H1 (cell line): ENCODE data around the gene NKG7. TPM values are rescaled to one million over a fixed set of nuclear protein-coding genes. Genes with fewer than 3 reads are reported as not detected.

Source experiments
- CTCF ChIA-PET: fragments of 300-600 bp; sonication (Branson Sonifier 250); formaldehyde crosslinking; loops from one replicate; lab custom pipeline; 2021; ENCODE audit not compliant: partially characterized antibody; lab: Charles Lee
- POLR2A ChIA-PET: fragments of 300-600 bp; sonication (Branson Sonifier 250); formaldehyde crosslinking; loops from one replicate; lab custom pipeline; 2021; ENCODE audit warnings: inconsistent platforms; ENCODE audit not compliant: partially characterized antibody; lab: Charles Lee
- DNase-seq, 2 experiments: peaks; one replicate each; pipeline versions ENCODE4 v3.0.0 to v3.0.0-alpha.2; 2010 to 2022; ENCODE audit warnings: low spot score in 2 of 2, low read depth in 1 of 2, mixed read lengths in 1 of 2
- FAIRE-seq: peaks from 2 replicates; lab custom pipeline; 2011; peaks lifted over from hg19 to GRCh38; lab: Jason Lieb, UNC
- H2AFZ ChIP-seq: 2 replicates; pipeline ENCODE4 v1.8.1; 2012; ENCODE audit warnings: low read length, inconsistent platforms
- H2AK5ac ChIP-seq: 2 replicates; pipeline ENCODE4 v1.6.1; 2013; ENCODE audit warnings: low read depth, low read length
- H2BK120ac ChIP-seq: replicated peaks from 2 replicates; pipeline ENCODE3; 2013; ENCODE audit warnings: low read depth, low read length, inconsistent platforms
- H2BK12ac ChIP-seq: 2 replicates; pipeline ENCODE4 v1.6.1; 2013; ENCODE audit warnings: low read depth, low read length
- H2BK15ac ChIP-seq: 2 replicates; pipeline ENCODE4 v1.6.1; 2013; ENCODE audit warnings: low read length
- H2BK20ac ChIP-seq: 2 replicates; pipeline ENCODE4 v1.6.1; 2013; ENCODE audit warnings: low read length
- H2BK5ac ChIP-seq: 2 replicates; pipeline ENCODE4 v1.6.1; 2013; ENCODE audit warnings: low read depth, low read length
- H3K14ac ChIP-seq: 2 replicates; pipeline ENCODE4 v1.6.1; 2013; ENCODE audit warnings: inconsistent platforms; ENCODE audit not compliant: insufficient read length
- H3K18ac ChIP-seq: 2 replicates; pipeline ENCODE4 v1.6.1; 2013; ENCODE audit warnings: low read length; ENCODE audit errors: extremely low read depth
- H3K23ac ChIP-seq: 2 replicates; pipeline ENCODE4 v1.6.1; 2013; ENCODE audit warnings: inconsistent platforms; ENCODE audit not compliant: insufficient read length
- H3K23me2 ChIP-seq: 2 replicates; pipeline ENCODE4 v1.6.1; 2013; ENCODE audit warnings: low read depth, low read length
- H3K27ac ChIP-seq: 2 replicates; pipeline ENCODE4 v1.6.1; 2011; ENCODE audit warnings: low read depth, low read length, inconsistent platforms
- H3K27me3 ChIP-seq, 4 experiments: replicated peaks in 1 of 4; 1 replicate in 1 of 4; 2 replicates in 3 of 4; pipeline versions ENCODE4 v1.6.1 to v1.8.1; 2011 to 2013; ENCODE audit warnings: low read length in 3 of 4, mild to moderate bottlenecking in 3 of 4, inconsistent platforms in 2 of 4, mixed read lengths in 2 of 4, moderate library complexity in 1 of 4; ENCODE audit not compliant: control insufficient read depth in 3 of 4, insufficient read depth in 3 of 4; ENCODE audit errors: extremely low read depth in 1 of 4
- H3K36me3 ChIP-seq, 4 experiments: 2 replicates each; pipeline versions ENCODE4 v1.6.1 to v1.8.1; 2011 to 2013; ENCODE audit warnings: mild to moderate bottlenecking in 4 of 4, low read length in 3 of 4, moderate library complexity in 2 of 4, control low read depth in 1 of 4, inconsistent platforms in 1 of 4; ENCODE audit not compliant: insufficient read depth in 4 of 4, control insufficient read depth in 2 of 4
- H3K4ac ChIP-seq: replicated peaks from 2 replicates; pipeline ENCODE3; 2013; ENCODE audit warnings: low read length, low read depth, mixed read lengths, inconsistent platforms; ENCODE audit not compliant: insufficient read length
- H3K4me1 ChIP-seq, 4 experiments: replicated peaks in 1 of 4; 1 replicate in 1 of 4; 2 replicates in 3 of 4; pipeline versions ENCODE4 v1.6.1 to v1.8.1; 2011 to 2013; ENCODE audit warnings: low read length in 3 of 4, inconsistent platforms in 2 of 4, mixed read lengths in 1 of 4; ENCODE audit not compliant: insufficient read depth in 4 of 4, control insufficient read depth in 3 of 4
- H3K4me2 ChIP-seq, 2 experiments: 2 replicates each; pipeline versions ENCODE4 v1.6.1 to v1.8.1; 2011 to 2013; ENCODE audit warnings: low read depth in 2 of 2, low read length in 2 of 2, control low read depth in 1 of 2, inconsistent platforms in 1 of 2, mild to moderate bottlenecking in 1 of 2; ENCODE audit not compliant: insufficient read depth in 1 of 2
- H3K4me3 ChIP-seq, 4 experiments: fragments of 200-600, 300-600 bp in 1 of 4; sonication (generic), shearing (Covaris generic), sonication (Bioruptor Twin) in 1 of 4; 2 replicates each; pipeline versions ENCODE4 v1.5.1 to v1.8.1; 2011 to 2016; ENCODE audit warnings: low read length in 4 of 4, low read depth in 3 of 4, control low read depth in 2 of 4, inconsistent platforms in 2 of 4, mild to moderate bottlenecking in 2 of 4, mixed read lengths in 1 of 4, moderate library complexity in 1 of 4; ENCODE audit not compliant: insufficient read depth in 2 of 4; ENCODE audit errors: extremely low read depth in 1 of 4
- H3K56ac ChIP-seq: replicated peaks from 2 replicates; pipeline ENCODE3; 2013; ENCODE audit warnings: low read depth, mild to moderate bottlenecking, mixed read lengths, low read length, inconsistent platforms; ENCODE audit not compliant: insufficient read length
- H3K79me1 ChIP-seq: 2 replicates; pipeline ENCODE4 v1.6.1; 2013; ENCODE audit warnings: low read depth, low read length, control low read depth
- H3K79me2 ChIP-seq, 2 experiments: 2 replicates each; pipeline versions ENCODE4 v1.6.1 to v1.8.1; 2012 to 2013; ENCODE audit warnings: low read length in 2 of 2, mild to moderate bottlenecking in 2 of 2, inconsistent platforms in 1 of 2; ENCODE audit not compliant: insufficient read depth in 2 of 2, control insufficient read depth in 1 of 2
- H3K9ac ChIP-seq, 4 experiments: replicated peaks in 1 of 4; 1 replicate in 1 of 4; 2 replicates in 3 of 4; pipeline versions ENCODE4 v1.6.1 to v1.8.1; 2011 to 2013; ENCODE audit warnings: low read depth in 3 of 4, low read length in 3 of 4, control low read depth in 2 of 4, mild to moderate bottlenecking in 2 of 4, moderate library complexity in 2 of 4, inconsistent platforms in 1 of 4; ENCODE audit errors: extremely low read depth in 1 of 4
- H3K9me3 ChIP-seq, 2 experiments: 2 replicates each; pipeline versions ENCODE4 v1.6.1 to v1.8.1; 2012 to 2013; ENCODE audit warnings: mild to moderate bottlenecking in 2 of 2, moderate library complexity in 2 of 2, control low read depth in 1 of 2, inconsistent platforms in 1 of 2, low read depth in 1 of 2, low read length in 1 of 2, mixed read lengths in 1 of 2; ENCODE audit not compliant: insufficient read depth in 2 of 2
- H4K20me1 ChIP-seq, 2 experiments: replicated peaks in 1 of 2; 2 replicates each; pipeline versions ENCODE3 to v1.8.1; 2011 to 2013; ENCODE audit warnings: inconsistent platforms in 2 of 2, low read length in 2 of 2, mild to moderate bottlenecking in 1 of 2; ENCODE audit not compliant: insufficient read depth in 2 of 2, control insufficient read depth in 1 of 2
- H4K5ac ChIP-seq: 2 replicates; pipeline ENCODE4 v1.6.1; 2013; ENCODE audit warnings: low read length, low read depth, mixed read lengths, inconsistent platforms; ENCODE audit not compliant: insufficient read length
- H4K8ac ChIP-seq: 2 replicates; pipeline ENCODE4 v1.8.0; 2013; ENCODE audit warnings: mild to moderate bottlenecking, moderate library complexity, low read length, inconsistent platforms; ENCODE audit not compliant: insufficient read depth; ENCODE audit errors: extremely low read depth
- H4K91ac ChIP-seq: replicated peaks from 2 replicates; pipeline ENCODE3; 2013; ENCODE audit warnings: low read length, mixed read lengths, inconsistent platforms; ENCODE audit not compliant: insufficient read length
- SIX5 ChIP-seq: IDR thresholded peaks from 2 replicates; pipeline ENCODE4 v1.6.1; 2011; ENCODE audit warnings: mild to moderate bottlenecking, low read depth, low read length
- whole genome bisulfite sequencing, 2 experiments: shearing (Covaris generic) in 1 of 2; methylation state at CpG; one replicate each; pipeline versions ENCODE4 v1.1.6 to v1.1.7; 2013 to 2015; ENCODE audit warnings: low lambda C conversion rate in 2 of 2, mixed read lengths in 2 of 2, inconsistent platforms in 1 of 2, low coverage in 1 of 2, missing lambda C conversion rate in 1 of 2; ENCODE audit not compliant: insufficient replicate concordance in 2 of 2, insufficient coverage in 1 of 2, insufficient read length in 1 of 2; ENCODE audit errors: extremely low coverage in 1 of 2, missing lambda C conversion rate in 1 of 2; 5-methylcytosine and 5-hydroxymethylcytosine counted together
- polyA plus RNA-seq, 7 experiments: library from polyadenylated mRNA; depleted of rRNA in 3 of 7; stranded (reverse) in 5 of 7; unstranded in 2 of 7; fragments of >200 nt in 5 of 7; fragments of 200-250 nt in 2 of 7; gene quantifications; 1 replicate in 5 of 7; 2 replicates in 1 of 7; 4 replicates in 1 of 7; pipeline versions ENCODE4 v1.2.1 to v1.2.3, GENCODE V29; 2011 to 2013; ENCODE audit warnings: missing spikeins in 2 of 7, mixed read lengths in 2 of 7
- total RNA-seq: library from RNA; stranded (reverse); fragmentation: NEBNext Ultra II Directional; extraction: Animal tissue kit (Norgen Biotek cat#: 25700); gene quantifications from 2 replicates; pipeline ENCODE4 v1.2.1, GENCODE V29; 2021

Gene NKG7
- total and polyA plus RNA-seq, 2 of the 8 experiments (the other 6 are each of a cell fraction or from before 2014, with no cell fraction given): not detected

DNA sequence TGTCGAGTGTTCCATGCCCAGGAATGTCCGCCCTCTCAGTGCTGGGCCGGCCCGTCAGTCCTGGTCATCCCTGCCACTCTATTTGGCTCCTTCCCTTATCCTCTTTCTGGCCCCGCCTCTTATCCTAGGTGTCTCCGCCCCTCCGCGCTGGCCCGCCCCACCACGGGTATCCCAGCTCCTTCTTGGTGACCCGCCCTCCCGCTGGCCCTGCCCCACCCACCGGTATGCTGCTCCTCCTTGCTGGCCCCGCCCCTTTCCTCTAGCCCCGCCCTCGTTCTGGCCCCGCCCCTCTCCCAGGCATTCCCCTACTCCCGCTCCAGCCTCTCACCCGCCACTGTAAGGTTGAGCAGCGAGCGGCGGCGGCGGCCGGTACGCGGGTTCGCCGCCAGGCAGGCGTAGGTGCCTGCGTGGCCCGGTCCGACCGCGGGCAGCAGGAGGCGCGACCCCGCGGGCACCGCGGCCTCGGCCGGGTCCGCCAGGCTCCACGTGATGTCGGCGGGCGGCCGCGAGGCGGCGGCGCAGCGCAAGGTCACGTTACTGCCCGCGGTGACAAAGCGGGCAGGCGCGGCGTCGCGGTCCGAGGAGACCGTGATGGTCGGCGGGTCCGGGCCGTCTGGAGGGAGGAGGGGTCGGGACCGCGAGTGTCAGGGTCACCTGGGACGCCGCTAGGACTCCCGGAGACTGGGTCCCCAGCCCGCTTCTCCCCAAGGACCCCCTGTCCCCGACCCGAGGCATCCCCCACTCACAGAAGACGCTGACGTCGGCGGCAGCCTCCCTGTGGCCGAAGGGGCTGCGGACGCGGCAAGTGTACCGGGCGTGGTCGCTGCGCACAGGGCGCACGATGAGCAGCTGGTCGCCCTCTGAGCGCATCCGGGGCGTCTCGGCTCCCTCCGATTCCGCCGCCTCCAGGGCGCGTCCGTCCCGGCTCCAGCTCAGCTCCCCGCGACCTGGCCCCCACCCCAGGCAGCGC, 32.5 kb downstream of the NKG7 start:
- peak overlapping the region; percentile 56 to 72 (median 66) for H3K4me3 ChIP-seq
- no peaks in the 10 kb centered on the region for H4K20me1 ChIP-seq
- H2BK12ac ChIP-seq: peak overlapping the region; percentile 60; the same call in 1 of the 2 replicates
- no peaks in the 10 kb centered on the region for H3K36me3 ChIP-seq
- 2% methylated on average over 75 of the region's 107 CpGs; no CpG with 5 or more reads in 1 of the 2 experiments for WGBS, 2 experiments
- H3K79me1 ChIP-seq: no peaks in the 10 kb centered on the region
- peak overlapping the region; percentile 83 for H4K91ac ChIP-seq
- POLR2A ChIA-PET: interaction anchor here (0.5 to 3.9 kb wide), 17 partner anchors 9 to 56 kb away, joined by 3 to 19 read pairs (median 5); partner anchors contain the start of genes C19orf84 and ETFB
- H3K23me2 ChIP-seq: peaks cover 13% of the 10 kb centered on the region
- H3K18ac ChIP-seq: peak overlapping the region; percentile 19
- H4K5ac ChIP-seq: no peak overlapping the region
- no peak overlapping the region for H2BK15ac ChIP-seq
- FAIRE-seq (no peak), DNase-seq (peak; percentile 93 to 99)
- H3K4me2 ChIP-seq: peak overlapping the region; percentile 65 to 83
- H3K23ac ChIP-seq: no peak overlapping the region
- H4K8ac ChIP-seq: peak overlapping the region; percentile 77; the same call in 1 of the 2 replicates
- peak overlapping the region in 3 of 4 experiments; percentile 51 to 67 (median 59); a peak in 6 of 7 replicates for H3K9ac ChIP-seq
- H3K9me3 ChIP-seq: no peaks in the 10 kb centered on the region
- H3K4me1 ChIP-seq: peaks cover 0 to 20% (median 16%) of the 10 kb centered on the region in 4 experiments; a peak in 6 of 7 replicates
- peak overlapping the region; percentile 71; the same call in 1 of the 2 replicates for H3K27ac ChIP-seq
- H3K27me3 ChIP-seq: peaks cover 0 to 18% (median 11%) of the 10 kb centered on the region in 4 experiments; a peak in 5 of 7 replicates
- H2AFZ ChIP-seq: peak overlapping the region; percentile 99
- CTCF ChIA-PET: interaction anchor here (0.6 to 4.9 kb wide), 16 partner anchors 11 to 644 kb away, joined by 3 to 42 read pairs (median 4); partner anchors contain the start of gene CLDND2
- peak overlapping the region; percentile 79; the same call in 1 of the 2 replicates for H2BK5ac ChIP-seq
- no peak overlapping the region for H2BK120ac ChIP-seq
- H2BK20ac ChIP-seq: no peak overlapping the region
- H2AK5ac ChIP-seq: no peak overlapping the region
- no peak overlapping the region for H3K56ac ChIP-seq
- peak overlapping the region; percentile 94 for H3K4ac ChIP-seq
- H3K79me2 ChIP-seq: no peaks in the 10 kb centered on the region
- H3K14ac ChIP-seq: no peak overlapping the region
- TF ChIP-seq SIX5: no peak
